Hepatocyte (in vitro differentiated cells): ENCODE results near the gene CEL.

Source experiments
- EZH2 ChIP-seq: fragments of 200-600 bp; sonication (generic); IDR thresholded peaks from 2 replicates; pipeline ENCODE4 v1.6.1; 2016; ENCODE audit warnings: antibody characterized with exemption, mild to moderate bottlenecking, borderline replicate concordance
- EZH2phosphoT487 ChIP-seq: fragments of 200-600 bp; sonication (generic); IDR thresholded peaks from one replicate; pipeline ENCODE4 v1.6.1; 2018; ENCODE audit warnings: antibody characterized with exemption, mild to moderate bottlenecking, low read depth, moderate library complexity; ENCODE audit not compliant: unreplicated experiment, severe bottlenecking
- TF ChIP-seq, protein P1 (sequence below): fragments of 200-600 bp; sonication (generic); IDR thresholded peaks from 2 replicates; pipeline ENCODE4 v1.5.1; 2016; ENCODE audit warnings: antibody characterized with exemption, mild to moderate bottlenecking; ENCODE audit not compliant: poor library complexity

DNA sequence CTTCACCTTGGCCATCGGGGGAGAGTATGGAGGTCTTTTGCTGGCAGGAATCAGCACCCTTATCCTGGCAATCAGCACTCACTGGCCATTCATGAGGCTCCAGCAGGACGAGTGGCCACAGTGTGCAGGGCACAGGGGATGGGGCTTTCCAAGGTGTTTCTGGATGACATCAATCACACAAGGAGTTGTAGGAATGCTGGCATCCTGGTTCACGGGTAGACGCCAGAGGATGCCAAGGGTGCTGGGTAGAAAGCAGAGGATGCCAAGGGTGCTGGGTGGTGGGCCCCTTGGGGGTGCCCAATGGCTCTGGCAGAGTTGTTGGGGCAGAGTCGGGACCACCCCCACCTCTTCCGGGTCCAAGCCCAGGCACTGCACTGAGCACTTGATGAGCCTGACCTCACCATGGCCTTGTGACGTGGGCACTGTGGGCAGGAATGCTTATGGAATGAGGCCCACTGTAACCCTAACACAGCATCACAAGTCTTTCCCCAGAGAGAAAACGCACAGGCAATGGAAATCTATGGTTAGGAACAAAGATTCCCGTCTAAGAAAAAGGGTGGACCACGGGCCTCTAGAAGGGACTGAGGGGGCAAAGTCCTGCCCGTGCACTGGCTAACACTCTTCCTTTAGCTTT lies 29.1 kb downstream of the CEL start:
- TF ChIP-seq EZH2 (no peak), EZH2phosphoT487 (no peak)
- TF ChIP-seq, protein P1, sequence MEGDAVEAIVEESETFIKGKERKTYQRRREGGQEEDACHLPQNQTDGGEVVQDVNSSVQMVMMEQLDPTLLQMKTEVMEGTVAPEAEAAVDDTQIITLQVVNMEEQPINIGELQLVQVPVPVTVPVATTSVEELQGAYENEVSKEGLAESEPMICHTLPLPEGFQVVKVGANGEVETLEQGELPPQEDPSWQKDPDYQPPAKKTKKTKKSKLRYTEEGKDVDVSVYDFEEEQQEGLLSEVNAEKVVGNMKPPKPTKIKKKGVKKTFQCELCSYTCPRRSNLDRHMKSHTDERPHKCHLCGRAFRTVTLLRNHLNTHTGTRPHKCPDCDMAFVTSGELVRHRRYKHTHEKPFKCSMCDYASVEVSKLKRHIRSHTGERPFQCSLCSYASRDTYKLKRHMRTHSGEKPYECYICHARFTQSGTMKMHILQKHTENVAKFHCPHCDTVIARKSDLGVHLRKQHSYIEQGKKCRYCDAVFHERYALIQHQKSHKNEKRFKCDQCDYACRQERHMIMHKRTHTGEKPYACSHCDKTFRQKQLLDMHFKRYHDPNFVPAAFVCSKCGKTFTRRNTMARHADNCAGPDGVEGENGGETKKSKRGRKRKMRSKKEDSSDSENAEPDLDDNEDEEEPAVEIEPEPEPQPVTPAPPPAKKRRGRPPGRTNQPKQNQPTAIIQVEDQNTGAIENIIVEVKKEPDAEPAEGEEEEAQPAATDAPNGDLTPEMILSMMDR: no peak
